ENCODE data around the gene CSTPP1.

DNA sequence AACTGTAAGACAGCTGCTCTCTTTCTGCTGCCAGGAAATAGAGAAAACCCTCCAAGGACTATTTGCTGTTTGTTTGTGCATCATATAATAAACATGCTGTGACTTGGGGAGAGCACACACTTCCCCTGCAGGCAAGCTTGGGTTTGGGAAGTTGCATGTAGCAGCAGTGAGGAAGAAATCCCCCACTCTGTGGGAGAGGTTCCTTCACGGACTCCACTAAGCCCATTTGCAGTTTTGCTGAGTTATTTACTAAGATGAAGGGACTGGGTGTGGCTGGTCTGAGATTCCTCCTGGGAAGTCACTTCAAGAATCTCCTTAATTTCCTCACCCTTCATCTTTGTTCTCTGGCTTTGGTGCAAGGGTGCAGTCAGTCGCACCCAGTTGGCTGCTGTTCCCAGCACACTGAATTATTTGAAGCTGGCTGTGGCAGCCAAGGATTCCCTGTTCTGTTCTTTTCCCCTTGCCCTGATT lies 135.3 kb downstream of the CSTPP1 start:
- no peak for TF ChIP-seq EZH2 (IDR thresholded peaks at IDR 0.05; ENCODE audit: insufficient read depth, low read length)
- TF ChIP-seq, protein P1, sequence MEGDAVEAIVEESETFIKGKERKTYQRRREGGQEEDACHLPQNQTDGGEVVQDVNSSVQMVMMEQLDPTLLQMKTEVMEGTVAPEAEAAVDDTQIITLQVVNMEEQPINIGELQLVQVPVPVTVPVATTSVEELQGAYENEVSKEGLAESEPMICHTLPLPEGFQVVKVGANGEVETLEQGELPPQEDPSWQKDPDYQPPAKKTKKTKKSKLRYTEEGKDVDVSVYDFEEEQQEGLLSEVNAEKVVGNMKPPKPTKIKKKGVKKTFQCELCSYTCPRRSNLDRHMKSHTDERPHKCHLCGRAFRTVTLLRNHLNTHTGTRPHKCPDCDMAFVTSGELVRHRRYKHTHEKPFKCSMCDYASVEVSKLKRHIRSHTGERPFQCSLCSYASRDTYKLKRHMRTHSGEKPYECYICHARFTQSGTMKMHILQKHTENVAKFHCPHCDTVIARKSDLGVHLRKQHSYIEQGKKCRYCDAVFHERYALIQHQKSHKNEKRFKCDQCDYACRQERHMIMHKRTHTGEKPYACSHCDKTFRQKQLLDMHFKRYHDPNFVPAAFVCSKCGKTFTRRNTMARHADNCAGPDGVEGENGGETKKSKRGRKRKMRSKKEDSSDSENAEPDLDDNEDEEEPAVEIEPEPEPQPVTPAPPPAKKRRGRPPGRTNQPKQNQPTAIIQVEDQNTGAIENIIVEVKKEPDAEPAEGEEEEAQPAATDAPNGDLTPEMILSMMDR (IDR thresholded peaks at IDR 0.05; ENCODE audit: insufficient read depth, low read depth, low read length): no peak
